CD4-positive, alpha-beta T cell treated with Interleukin-2 at 100 ng/mL for 4 hours (primary cell): ENCODE results near the gene POLR1G.

ENCODE experiments used
- DNase-seq: peaks from one replicate; pipeline ENCODE4 v3.0.0-alpha.2; 2020; ENCODE audit warnings: low spot score

Gene POLR1G, protein sequence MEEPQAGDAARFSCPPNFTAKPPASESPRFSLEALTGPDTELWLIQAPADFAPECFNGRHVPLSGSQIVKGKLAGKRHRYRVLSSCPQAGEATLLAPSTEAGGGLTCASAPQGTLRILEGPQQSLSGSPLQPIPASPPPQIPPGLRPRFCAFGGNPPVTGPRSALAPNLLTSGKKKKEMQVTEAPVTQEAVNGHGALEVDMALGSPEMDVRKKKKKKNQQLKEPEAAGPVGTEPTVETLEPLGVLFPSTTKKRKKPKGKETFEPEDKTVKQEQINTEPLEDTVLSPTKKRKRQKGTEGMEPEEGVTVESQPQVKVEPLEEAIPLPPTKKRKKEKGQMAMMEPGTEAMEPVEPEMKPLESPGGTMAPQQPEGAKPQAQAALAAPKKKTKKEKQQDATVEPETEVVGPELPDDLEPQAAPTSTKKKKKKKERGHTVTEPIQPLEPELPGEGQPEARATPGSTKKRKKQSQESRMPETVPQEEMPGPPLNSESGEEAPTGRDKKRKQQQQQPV

DNA sequence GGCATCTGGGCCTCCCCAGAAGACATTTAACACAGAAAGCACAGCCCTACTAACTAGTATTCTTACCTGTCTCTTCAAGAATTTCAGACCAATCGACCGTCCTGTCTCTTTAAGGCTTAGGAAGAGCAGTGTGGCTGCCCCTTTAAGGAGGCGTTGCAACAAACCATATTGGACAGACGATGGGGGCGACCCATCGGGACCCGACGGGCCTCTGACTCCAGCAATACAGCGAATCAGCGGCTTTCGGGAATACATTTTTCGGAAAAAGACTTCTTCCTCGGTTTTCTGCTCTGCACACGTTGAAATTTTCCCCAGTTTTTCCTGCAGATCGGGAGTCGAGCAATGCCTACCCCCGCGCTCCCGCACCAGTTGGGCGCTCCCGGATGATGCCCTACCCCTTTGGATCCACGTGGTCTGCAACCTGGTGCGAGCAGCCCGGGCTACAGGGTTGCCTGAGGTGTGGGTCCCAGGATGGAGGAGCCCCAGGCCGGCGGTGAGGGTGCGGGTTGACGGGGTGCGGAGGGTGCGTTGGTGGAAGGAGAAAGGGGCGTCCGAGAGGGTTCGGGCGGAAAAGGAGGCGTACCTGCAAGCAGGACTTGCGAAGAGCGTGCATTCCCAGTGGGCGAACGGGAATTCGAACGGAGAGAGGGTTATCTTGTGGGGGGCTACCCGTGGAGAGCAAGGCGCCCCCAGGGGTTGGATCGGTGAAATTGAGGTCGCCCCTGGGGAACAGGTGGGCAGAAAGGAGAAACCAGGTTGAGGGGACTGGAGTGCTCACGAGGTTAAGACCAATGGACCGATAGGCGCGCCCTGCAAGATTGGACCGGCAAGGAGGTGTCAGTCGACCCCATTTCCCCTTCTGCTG lies at the start of gene POLR1G:
Gene POLR1G (plus strand): TSS at position 419 of the 865 bp plus-strand sequence. CDS start 53 bp downstream, at position 472.
- DNase-seq = peak; percentile 78

- no peak for DNase-seq
Measured at GRCh38 chr19:45356760-45357444, 49.5 kb upstream of the POLR1G start.

- DNase-seq = no peak
Measured at GRCh38 chr19:45357445-45357783, 49.0 kb upstream of the POLR1G start.

DNA sequence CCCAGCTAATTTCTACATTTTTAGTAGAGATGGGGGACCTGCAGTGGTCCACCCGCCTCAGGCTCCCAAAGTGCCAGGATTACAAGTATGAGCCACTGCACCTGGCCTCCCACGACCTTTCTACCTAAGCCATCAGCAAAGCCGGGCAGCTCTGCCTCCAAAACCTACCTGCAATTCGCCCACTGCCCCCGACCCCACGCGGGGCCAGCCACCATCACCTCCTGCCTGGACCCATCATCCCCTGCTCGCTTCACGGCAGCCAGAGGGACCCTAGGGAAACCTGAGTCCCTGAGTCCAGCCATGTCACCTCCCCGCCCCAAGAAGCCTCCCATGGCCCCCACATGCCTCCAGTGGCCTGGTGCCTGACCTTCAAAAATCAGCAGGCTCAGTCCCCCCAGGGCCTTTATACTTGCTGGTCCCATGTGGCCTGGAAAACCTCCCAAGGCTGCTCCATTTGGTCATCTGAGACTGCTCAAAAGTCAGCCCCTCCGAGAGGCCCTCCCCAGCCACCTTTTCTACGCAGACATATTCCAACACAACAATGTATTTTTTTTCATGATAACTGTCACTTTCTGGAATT lies 48.1 kb upstream of the POLR1G start:
- DNase-seq = no peak

DNA sequence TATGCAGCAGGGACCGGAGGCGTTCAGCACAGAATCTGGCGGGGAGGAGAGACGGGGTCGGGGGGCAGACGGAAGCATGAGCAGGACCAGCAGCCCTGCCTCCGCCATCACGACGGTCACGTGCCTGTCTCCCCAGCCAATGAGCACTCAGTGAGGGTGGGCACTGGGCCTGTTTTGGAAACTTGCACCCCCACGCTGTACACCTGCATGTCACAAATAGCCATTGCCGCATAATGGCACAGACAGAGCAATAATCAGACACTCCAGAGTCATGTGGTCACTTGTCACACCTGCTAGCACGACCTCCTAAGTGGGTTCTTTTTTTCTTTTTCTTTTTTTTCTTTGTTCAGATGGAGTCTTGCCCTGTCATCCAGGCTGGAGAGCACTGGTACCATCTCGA lies 44.8 kb upstream of the POLR1G start:
- no peak for DNase-seq

DNA sequence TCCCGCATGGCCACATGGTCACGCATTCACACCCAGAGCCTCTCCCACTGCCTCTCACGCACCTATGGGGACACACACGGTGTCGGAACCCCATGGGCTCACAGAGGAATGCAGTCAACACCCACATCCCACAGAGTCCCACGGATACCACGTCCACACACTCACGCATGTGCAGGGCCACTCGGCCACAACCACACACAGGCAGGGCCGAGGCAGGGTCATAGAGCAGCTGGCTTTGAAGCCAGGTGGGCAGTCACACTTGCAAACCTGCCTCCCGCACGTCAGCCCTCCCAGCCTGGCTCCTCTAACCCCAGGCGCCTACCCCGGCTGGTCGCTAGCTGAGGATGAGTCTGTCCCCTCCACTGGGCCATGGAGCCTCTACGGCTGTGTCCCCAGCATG lies 44.2 kb upstream of the POLR1G start:
- no peak for DNase-seq

- no peak for DNase-seq
Measured at GRCh38 chr19:45363861-45364459, 42.5 kb upstream of the POLR1G start.

DNA sequence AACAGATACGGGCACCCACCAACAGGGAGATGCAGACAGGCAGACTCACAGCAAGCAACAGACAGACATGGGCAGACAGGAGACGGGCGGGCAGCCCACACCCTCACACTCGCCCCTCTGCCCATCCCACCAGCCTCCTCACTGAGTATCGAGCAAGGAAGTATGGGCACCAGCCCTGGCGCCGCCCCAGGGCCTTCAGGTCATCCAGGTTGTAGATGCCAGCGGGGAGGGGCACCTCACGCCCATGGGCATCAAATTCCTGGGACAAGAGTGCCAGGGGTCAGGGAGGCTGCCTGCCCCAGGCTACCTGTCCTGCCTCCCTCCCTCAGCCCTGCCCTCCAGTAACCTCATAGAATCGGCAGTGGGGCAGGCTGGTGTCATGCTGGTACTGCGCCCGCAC lies 41.7 kb upstream of the POLR1G start:
- no peak for DNase-seq

DNA sequence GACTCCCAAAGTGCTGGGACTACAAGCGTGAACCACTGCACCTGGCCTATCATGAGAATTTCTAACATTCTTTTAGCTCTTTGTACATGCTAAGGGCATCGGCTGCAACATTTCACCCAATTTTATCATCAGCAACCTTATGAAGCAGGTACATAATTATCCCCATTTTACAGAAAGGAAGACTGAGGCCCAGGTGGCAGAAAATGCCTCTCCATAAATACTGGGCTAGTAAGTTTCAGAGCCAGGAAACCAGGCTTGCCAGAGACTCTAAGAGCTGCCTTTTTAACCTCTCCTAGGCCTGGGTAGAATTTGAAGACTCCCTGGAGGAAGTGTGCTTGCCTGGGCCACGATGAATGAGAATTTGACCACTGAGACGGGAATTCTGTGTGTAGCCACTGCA lies 38.3 kb upstream of the POLR1G start:
- DNase-seq = no peak

DNA sequence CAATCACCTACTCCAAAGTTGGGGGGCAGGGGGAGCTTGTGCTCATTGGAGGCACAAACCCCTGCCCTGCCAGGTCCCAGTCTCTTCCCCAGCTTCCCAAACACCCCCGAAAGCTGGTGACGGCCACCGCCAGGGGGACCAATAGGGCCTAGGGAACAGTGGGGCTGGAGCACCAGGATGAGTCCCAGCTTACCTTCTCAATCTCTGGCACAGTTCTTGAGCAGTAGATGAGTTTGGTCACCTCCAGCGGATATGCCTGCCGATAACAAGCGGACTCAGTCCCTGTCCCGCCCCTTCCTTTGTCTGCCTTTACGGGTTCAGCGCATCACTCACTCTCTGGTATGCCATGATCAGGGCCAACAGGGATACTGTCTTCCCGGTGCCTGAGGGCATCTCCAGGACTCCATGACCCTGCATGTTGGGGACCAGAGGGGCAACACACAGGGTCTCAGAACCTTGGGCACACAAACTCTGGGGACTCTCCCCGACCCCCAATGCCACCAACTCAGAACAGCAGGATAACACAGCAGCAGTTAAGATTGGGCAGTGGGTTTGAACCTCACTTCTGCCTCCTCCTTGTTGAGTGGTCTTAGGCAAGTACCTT lies 37.6 kb upstream of the POLR1G start:
- DNase-seq = no peak

GRCh38 chr19:45370410-45371204 lies 35.8 kb upstream of the POLR1G start, which contains the start of gene ERCC2:
Gene ERCC2 (minus strand): TSS chr19:45370573. CDS start chr19:45370540, 33 bp downstream.
- DNase-seq = peak; percentile 100

GRCh38 chr19:45376045-45376724 lies 30.3 kb upstream of the POLR1G start:
- no peak for DNase-seq

DNA sequence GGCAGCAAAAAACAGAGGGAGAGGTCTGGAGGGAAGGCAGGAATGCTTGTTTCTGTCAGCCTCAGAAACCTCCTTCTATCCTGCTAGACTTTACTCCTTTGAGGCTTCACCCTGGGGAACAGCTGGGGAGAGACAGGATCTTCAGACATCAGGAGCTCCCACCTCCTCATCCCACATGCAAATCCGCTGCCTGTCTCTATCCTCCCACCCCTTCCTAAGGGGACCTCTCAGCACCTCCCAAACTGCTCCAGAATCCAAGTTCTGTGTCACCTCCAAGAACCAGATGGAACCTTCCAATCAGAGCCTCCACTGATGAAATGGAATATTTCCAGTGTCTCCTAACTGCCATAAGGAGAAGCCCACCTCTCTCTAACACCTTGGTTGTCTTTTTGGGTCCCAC lies 26.3 kb upstream of the POLR1G start:
- DNase-seq = no peak

- DNase-seq = no peak
Measured at GRCh38 chr19:45382426-45382825, 24.0 kb upstream of the POLR1G start.

DNA sequence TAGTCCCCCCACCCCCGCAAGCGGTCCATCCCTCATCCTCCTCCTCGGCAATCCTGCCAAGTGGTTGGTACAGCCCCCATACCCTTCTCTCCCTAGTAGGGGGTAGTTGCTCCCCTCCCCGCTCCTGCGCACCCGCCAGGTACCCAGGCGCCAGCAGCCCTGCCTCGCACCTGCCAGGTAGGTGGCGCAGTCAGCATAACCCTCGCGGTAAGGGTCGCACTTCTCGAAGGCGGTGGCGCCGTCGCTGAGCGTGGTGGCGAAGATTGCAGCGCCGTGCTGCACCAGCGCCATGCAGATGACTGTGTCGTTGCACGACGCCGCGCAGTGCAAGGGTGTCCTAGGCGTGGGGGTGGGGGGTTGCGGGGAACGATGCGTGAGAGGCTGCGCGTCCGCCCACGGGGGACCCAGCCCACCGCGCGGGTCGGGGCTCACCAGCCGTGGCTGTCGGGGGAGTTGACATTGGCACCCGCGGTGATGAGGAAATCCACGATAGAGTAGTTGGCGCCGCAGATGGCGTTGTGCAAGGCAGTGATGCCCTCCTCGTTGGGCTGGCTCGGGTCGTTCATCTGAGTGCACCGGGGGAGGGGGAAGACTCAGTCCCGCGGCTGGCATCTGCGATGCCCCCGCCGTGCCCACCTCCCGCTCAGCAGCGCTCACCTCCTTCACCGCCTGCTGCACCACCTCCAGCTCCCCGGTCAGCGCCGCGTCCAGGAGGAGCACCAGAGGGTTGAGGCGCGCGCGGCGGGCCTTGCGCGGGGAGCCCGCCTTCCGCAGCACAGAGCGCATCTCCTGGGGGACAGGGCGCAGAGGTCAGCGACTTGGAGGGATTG lies 20.8 kb upstream of the POLR1G start:
- no peak for DNase-seq

DNA sequence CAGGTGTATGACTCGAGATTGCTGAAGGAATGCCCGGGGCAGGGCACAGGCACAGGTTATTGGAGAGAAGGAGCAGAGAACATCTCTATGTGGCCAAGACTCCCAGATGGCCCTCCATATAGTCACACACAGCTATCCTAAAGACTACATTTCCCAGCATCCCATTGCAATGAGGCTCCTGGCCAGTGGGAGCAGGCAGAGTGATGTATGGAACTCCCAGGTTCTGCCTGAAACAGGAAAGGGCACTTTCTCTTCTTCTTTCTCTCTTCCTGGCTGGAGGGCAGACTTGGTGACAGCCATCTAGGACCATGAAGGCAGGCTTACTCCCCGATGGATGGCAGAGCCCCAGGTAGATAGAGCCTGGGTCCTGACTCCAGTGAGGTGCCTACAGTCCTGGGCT lies 15.1 kb upstream of the POLR1G start:
- DNase-seq = no peak

DNA sequence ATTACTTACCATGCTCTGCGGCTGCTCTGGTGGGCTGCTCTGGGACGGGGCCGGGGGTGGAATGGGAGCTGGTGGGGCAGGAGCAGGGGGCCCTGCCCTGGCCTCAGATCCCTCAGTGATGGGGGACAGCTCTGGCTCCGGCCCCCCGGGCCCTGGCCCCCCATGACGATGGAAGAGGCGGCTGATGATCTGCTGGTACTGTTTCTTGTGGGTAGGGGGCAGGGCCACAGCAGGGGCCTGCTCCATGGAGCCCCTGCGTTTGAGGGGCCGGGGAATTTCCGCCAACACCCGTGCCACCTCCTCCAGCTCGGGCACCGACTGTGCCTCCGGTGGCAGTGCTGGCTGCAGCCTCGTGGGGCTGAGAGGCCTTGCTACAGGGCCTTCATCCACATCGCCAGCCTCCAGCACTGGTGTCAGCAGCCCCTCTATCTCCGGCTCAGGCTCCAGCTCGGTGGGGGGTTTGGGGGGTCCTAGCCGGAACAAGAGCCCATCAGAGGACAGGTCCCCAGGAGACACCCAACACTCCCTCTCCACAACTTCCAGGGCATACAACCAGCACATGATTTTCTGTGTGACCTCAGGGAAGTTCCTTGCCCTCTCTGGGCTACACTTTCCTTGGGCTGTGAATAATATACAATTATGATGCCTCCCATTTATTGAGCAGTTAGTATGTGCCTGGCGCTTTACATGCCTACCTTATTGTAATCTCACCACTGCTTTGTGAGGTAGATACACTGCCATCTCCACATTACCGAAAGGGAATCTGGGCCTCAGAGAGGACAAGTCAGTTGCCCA lies 14.4 kb upstream of the POLR1G start:
- DNase-seq = no peak
